ENCODE data around the gene MAP1S. TPM values are rescaled to one million over a fixed set of nuclear protein-coding genes. Genes with fewer than 3 reads are reported as not detected.

Gene MAP1S
- total and polyA plus RNA-seq, 2 of the 4 experiments (the other 2 are of a cell fraction) = 6.1 to 48.6 TPM

GRCh38 chr19:17754634-17755442, 35.6 kb downstream of the MAP1S start (continued):
- TF ChIP-seq ELK1 (IDR thresholded peaks at IDR 0.05; ENCODE audit: borderline replicate concordance, low read depth, low read length) (no peak), USF2 (IDR thresholded peaks at IDR 0.05; ENCODE audit: low read depth, low read length) (no peak)

- dilution Hi-C loops (cut with HindIII; ENCODE audit: low sequenced_read_pairs, unreplicated experiment) = no loop called here
- Histone ChIP-seq H3K4me3 (ENCODE audit: insufficient read depth, low read depth, low read length) (no peak overlapping the region), H3K4ac (ENCODE audit: low read depth, low read length) (no peak overlapping the region), H2AK5ac (ENCODE audit: low read depth, low read length) (no peak overlapping the region), H4K8ac (ENCODE audit: low read depth in 2 of 2, low read length in 2 of 2) (no peak overlapping the region), H4K91ac (ENCODE audit: insufficient read depth, low read depth, low read length) (no peak overlapping the region), H3K23ac (ENCODE audit: low read depth, low read length) (no peak overlapping the region), H3K9me1 (ENCODE audit: insufficient read depth, low read length) (no peaks in the 10 kb centered on the region), H3K9me3 (ENCODE audit: control insufficient read depth, insufficient read depth, low read length) (no peaks in the 10 kb centered on the region), H2BK5ac (ENCODE audit: low read depth, low read length, poor library complexity, severe bottlenecking) (no peak overlapping the region), H3K18ac (ENCODE audit: low read depth, low read length) (no peak overlapping the region), H3K27ac (ENCODE audit: insufficient read depth, low read length) (no peak overlapping the region), H3K4me1 (ENCODE audit: control insufficient read depth, insufficient read depth, low read length) (no peaks in the 10 kb centered on the region), H3K56ac (ENCODE audit: extremely low read depth, insufficient read depth, low read length) (no peak overlapping the region), H4K5ac (ENCODE audit: low read depth, low read length) (no peak overlapping the region), H3K4me2 (ENCODE audit: low read depth, low read length) (no peak overlapping the region), H3K14ac (replicated peaks; ENCODE audit: low read depth, low read length) (no peak overlapping the region), H2AFZ (replicated peaks; ENCODE audit: low read length, poor library complexity) (peak overlapping the region; percentile 63), H2BK120ac (ENCODE audit: low read depth, low read length) (no peak overlapping the region), H3K9ac (ENCODE audit: low read depth, low read length) (no peak overlapping the region), H3K79me1 (ENCODE audit: low read depth in 1 of 2, low read length in 2 of 2) (no peaks in the 10 kb centered on the region), H2BK15ac (ENCODE audit: low read depth, low read length) (no peak overlapping the region), H3K36me3 (ENCODE audit: control insufficient read depth, insufficient read depth, low read length) (no peaks in the 10 kb centered on the region), H2AK9ac (replicated peaks; ENCODE audit: low read depth, low read length, poor library complexity) (no peak overlapping the region), H2BK20ac (ENCODE audit: low read depth, low read length) (no peak overlapping the region), H4K20me1 (ENCODE audit: insufficient read depth, low read length) (no peaks in the 10 kb centered on the region), H3K27me3 (ENCODE audit: control insufficient read depth, insufficient read depth, low read length) (peaks cover 10% of the 10 kb centered on the region; the same call in 1 of the 2 replicates)
- no TSS peak for BruUV-seq (replicated peaks)
- in situ Hi-C loops (cut with MboI; ENCODE audit: low sequenced_read_pairs) = no loop called here
- intact Hi-C loops (cut with micrococcal nuclease) = no loop called here
- DNase-seq = no peak
- POLR2A ChIA-PET (ENCODE audit: unreplicated experiment) = no interaction called here
- CTCF ChIA-PET = no interaction called here
- no peak for ATAC-seq (ENCODE audit: low read depth)
- no peak for TF ChIP-seq CEBPB (IDR thresholded peaks at IDR 0.05; ENCODE audit: low read depth, low read length)
- no peak for TF ChIP-seq USF2 (IDR thresholded peaks at IDR 0.05; ENCODE audit: low read depth, low read length)
- TF ChIP-seq NFE2L2 (IDR thresholded peaks at IDR 0.05; ENCODE audit: low read depth, low read length) = no peak
- no peak for TF ChIP-seq RCOR1 (IDR thresholded peaks at IDR 0.05; ENCODE audit: insufficient replicate concordance, low read length)
- TF ChIP-seq MAFK (IDR thresholded peaks at IDR 0.05; ENCODE audit: low read depth, low read length) = no peak
- no peak for TF ChIP-seq SMC3 (IDR thresholded peaks at IDR 0.05; ENCODE audit: low read depth, low read length)
- no peak for TF ChIP-seq ELK1 (IDR thresholded peaks at IDR 0.05; ENCODE audit: borderline replicate concordance, low read depth, low read length)
- no peak for TF ChIP-seq CHD1 (IDR thresholded peaks at IDR 0.05; ENCODE audit: low read depth, low read length)
- TF ChIP-seq MXI1 (IDR thresholded peaks at IDR 0.05; ENCODE audit: borderline replicate concordance, low read depth, low read length) = no peak
- WGBS, 2 experiments (ENCODE audit: extremely low coverage in 2 of 2, insufficient read length in 1 of 2) = no CpG with 5 or more reads among the region's 1 CpG
Observed at GRCh38 chr19:17755443-17755890, 36.2 kb downstream of the MAP1S start.
